SU-DHL-6 (cell line): ENCODE results near the gene TSG101.

Experiments used
- EZH2phosphoT487 ChIP-seq: fragments of 200-600 bp; sonication (generic), shearing (Covaris generic); conservative IDR thresholded peaks from 2 replicates; pipeline ENCODE4 v1.6.1; 2018; ENCODE audit warnings: mild to moderate bottlenecking, antibody characterized with exemption, low read length, moderate library complexity, mixed read lengths
- TF ChIP-seq, protein P1 (sequence below): fragments of 200-600 bp; sonication (generic); IDR thresholded peaks from one replicate; pipeline ENCODE4 v1.5.1; 2017; ENCODE audit warnings: antibody characterized with exemption, mild to moderate bottlenecking, low read length, moderate library complexity; ENCODE audit not compliant: insufficient read depth, poor library complexity, severe bottlenecking

- TF ChIP-seq, protein P1, sequence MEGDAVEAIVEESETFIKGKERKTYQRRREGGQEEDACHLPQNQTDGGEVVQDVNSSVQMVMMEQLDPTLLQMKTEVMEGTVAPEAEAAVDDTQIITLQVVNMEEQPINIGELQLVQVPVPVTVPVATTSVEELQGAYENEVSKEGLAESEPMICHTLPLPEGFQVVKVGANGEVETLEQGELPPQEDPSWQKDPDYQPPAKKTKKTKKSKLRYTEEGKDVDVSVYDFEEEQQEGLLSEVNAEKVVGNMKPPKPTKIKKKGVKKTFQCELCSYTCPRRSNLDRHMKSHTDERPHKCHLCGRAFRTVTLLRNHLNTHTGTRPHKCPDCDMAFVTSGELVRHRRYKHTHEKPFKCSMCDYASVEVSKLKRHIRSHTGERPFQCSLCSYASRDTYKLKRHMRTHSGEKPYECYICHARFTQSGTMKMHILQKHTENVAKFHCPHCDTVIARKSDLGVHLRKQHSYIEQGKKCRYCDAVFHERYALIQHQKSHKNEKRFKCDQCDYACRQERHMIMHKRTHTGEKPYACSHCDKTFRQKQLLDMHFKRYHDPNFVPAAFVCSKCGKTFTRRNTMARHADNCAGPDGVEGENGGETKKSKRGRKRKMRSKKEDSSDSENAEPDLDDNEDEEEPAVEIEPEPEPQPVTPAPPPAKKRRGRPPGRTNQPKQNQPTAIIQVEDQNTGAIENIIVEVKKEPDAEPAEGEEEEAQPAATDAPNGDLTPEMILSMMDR = no peak
- no peak for TF ChIP-seq EZH2phosphoT487
Measured at GRCh38 chr11:18461909-18462308, 64.8 kb downstream of the TSG101 start.
